ENCODE results near the gene IRS2.

Gene IRS2

DNA sequence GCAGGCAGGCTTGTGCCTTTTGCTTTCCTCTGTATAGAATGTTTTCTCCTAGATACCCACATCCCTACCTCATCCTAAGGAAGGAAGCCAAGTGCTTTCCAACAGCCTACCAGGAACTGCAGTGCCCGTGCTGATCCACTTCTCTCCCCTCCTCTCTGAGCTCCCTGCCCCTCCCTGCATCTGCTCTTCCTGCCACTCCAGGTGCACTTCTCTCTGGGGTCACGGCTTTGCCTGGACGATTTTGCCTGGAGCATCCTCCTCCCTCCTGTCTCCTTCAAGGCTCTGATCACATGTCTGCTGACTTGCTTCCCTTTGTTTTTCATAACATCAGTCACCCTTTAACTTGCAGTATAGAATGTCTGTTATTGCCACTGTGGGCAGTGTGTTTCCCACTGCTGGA, 34.7 kb upstream of the IRS2 start:
- H3K27ac ChIP-seq (ENCODE audit: insufficient read depth in 1 of 2, low read depth in 1 of 2, low read length in 2 of 2, poor library complexity in 1 of 2, severe bottlenecking in 2 of 2): no peak overlapping the region
- H3K27me3 ChIP-seq (replicated peaks in 2 of 5; ENCODE audit: control insufficient read depth in 4 of 5, insufficient read depth in 5 of 5, low read length in 4 of 5): peaks cover 0 to 28% (median 14%) of the 10 kb centered on the region in 5 experiments
- CTCF ChIA-PET: no interaction called here
- DNase-seq: no peak
- peaks cover 0 to 2% (median 0%) of the 10 kb centered on the region in 5 experiments for H3K9me3 ChIP-seq (ENCODE audit: control extremely low read depth in 1 of 5, control insufficient read depth in 4 of 5, insufficient read depth in 2 of 5, low read depth in 1 of 5, low read length in 4 of 5)
- POLR2A ChIA-PET: no interaction called here
- H3K36me3 ChIP-seq (ENCODE audit: control insufficient read depth in 4 of 4, insufficient read depth in 4 of 4, low read length in 3 of 4): no peaks in the 10 kb centered on the region
- H3K4me3 ChIP-seq (ENCODE audit: control insufficient read depth in 1 of 7, extremely low read depth in 1 of 7, insufficient read depth in 4 of 7, low read depth in 2 of 7, low read length in 6 of 7): no peak overlapping the region
- H3K4me1 ChIP-seq (ENCODE audit: control extremely low read depth in 1 of 4, control insufficient read depth in 4 of 4, insufficient read depth in 4 of 4, low read length in 3 of 4): no peaks in the 10 kb centered on the region
- 28% methylated on average over 3 of the region's 3 CpGs for WGBS (ENCODE audit: insufficient coverage)

DNA sequence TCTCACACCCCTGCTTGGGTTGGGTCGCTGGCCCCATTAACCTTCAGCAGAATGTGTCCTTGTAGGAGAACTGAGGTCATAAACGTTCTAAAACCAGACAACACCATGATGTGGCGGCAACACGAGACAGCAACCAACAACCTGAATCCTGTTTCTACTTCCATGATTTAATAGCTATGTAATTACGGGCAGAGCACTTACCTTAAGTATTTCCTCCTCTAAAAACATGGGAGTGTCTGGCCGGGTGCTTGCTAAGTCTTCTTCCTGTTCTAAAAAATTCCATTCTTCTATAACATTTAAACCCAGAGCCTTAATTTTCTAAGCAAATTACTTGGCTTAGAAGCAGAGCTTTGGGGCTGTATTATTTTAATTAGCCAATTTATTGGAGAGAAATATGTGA, 33.5 kb upstream of the IRS2 start:
- 93% methylated on average over 4 of the region's 6 CpGs for WGBS (ENCODE audit: insufficient coverage)
- Histone ChIP-seq H3K27ac (ENCODE audit: insufficient read depth in 1 of 2, low read depth in 1 of 2, low read length in 2 of 2, poor library complexity in 1 of 2, severe bottlenecking in 2 of 2) (no peak overlapping the region), H3K36me3 (ENCODE audit: control insufficient read depth in 4 of 4, insufficient read depth in 4 of 4, low read length in 3 of 4) (no peaks in the 10 kb centered on the region), H3K4me1 (ENCODE audit: control extremely low read depth in 1 of 4, control insufficient read depth in 4 of 4, insufficient read depth in 4 of 4, low read length in 3 of 4) (no peaks in the 10 kb centered on the region), H3K4me3 (ENCODE audit: control insufficient read depth in 1 of 7, extremely low read depth in 1 of 7, insufficient read depth in 4 of 7, low read depth in 2 of 7, low read length in 6 of 7) (no peak overlapping the region), H3K9me3 (ENCODE audit: control extremely low read depth in 1 of 5, control insufficient read depth in 4 of 5, insufficient read depth in 2 of 5, low read depth in 1 of 5, low read length in 4 of 5) (peaks cover 0 to 2% (median 0%) of the 10 kb centered on the region in 5 experiments), H3K27me3 (replicated peaks in 2 of 5; ENCODE audit: control insufficient read depth in 4 of 5, insufficient read depth in 5 of 5, low read length in 4 of 5) (peaks cover 0 to 28% (median 16%) of the 10 kb centered on the region in 5 experiments)
- CTCF ChIA-PET: no interaction called here
- POLR2A ChIA-PET: no interaction called here
- DNase-seq: no peak

DNA sequence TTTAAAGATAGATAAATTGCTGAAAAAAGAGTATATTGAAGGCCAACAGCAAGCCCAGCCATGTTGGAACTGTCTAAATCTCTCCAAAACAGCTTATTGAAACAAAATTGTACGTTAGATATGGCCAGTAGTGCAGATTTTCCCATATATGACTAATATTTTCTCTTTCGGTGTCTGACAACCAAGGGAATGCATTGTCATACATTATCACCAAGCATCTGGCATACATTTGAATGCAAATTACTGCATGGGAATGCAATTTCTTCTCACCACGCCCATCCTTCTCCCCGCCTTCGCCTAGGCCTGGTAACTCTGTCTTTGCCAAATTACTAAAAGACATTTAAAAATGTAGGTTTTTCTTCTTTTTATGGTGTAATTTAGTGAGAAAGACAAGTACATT, 32.5 kb upstream of the IRS2 start:
- WGBS (ENCODE audit: insufficient coverage): 100% methylated on average over 3 of the region's 5 CpGs
- CTCF ChIA-PET: no interaction called here

DNA sequence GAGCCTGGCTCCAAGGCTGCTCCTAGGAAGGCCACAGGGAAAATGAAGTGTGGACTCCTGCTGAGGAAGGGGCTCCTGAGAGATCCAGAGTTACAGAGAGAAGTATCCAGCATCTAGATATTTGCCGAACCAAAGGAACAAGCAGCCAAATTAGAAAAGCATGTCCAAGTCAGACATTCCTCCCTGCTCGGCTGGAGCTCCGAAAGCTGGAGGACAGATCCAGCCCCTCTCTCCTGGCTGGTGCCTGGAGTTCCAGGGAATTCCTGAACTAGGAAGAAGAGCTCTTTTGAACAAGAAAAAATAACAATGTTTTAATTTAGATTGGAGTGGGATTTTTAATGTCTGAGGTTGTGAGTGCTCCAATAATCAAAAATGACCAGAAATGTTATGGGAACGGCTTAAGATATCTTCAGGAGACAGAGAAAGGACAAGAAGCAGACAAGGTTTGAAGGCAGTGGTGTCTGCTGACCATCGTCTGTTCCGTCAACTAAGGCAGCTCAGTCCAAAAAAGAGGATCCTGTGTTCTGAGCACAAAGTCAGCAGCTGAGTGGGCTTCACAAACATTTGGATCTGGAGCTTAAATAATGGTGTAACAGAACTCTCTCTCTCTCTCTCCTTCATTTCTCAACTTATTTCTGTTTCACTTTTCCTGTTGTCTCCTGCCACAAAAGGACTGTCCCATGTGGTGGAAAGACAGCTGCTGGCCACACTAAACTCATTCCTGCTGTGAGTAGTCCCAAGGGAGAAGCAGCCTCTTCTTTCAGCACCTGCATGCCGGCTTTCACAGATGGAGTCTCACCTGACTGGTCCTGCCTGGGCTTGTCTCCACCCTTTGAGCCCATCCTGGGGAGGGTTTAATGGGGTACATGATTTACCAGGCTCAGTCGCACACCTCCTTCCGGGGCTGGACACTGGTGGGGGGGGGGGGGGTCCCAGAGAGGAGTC, 31.5 kb upstream of the IRS2 start:
- no peak for DNase-seq
- Histone ChIP-seq H3K4me3 (ENCODE audit: control insufficient read depth in 1 of 7, extremely low read depth in 1 of 7, insufficient read depth in 4 of 7, low read depth in 2 of 7, low read length in 6 of 7) (no peak overlapping the region), H3K9me3 (ENCODE audit: control extremely low read depth in 1 of 5, control insufficient read depth in 4 of 5, insufficient read depth in 2 of 5, low read depth in 1 of 5, low read length in 4 of 5) (no peaks in the 10 kb centered on the region), H3K4me1 (ENCODE audit: control extremely low read depth in 1 of 4, control insufficient read depth in 4 of 4, insufficient read depth in 4 of 4, low read length in 3 of 4) (no peaks in the 10 kb centered on the region), H3K36me3 (ENCODE audit: control insufficient read depth in 4 of 4, insufficient read depth in 4 of 4, low read length in 3 of 4) (no peaks in the 10 kb centered on the region), H3K27ac (ENCODE audit: insufficient read depth in 1 of 2, low read depth in 1 of 2, low read length in 2 of 2, poor library complexity in 1 of 2, severe bottlenecking in 2 of 2) (no peak overlapping the region), H3K27me3 (replicated peaks in 2 of 5; ENCODE audit: control insufficient read depth in 4 of 5, insufficient read depth in 5 of 5, low read length in 4 of 5) (peaks cover 0 to 28% (median 18%) of the 10 kb centered on the region in 5 experiments)
- CTCF ChIA-PET: interaction anchor here (1.3 kb wide), 1 partner anchor 191 kb away, joined by 3 read pairs; no protein-coding TSS in a partner anchor
- WGBS (ENCODE audit: insufficient coverage): 68% methylated on average over 7 of the region's 9 CpGs
- POLR2A ChIA-PET: no interaction called here

More for the DNA sequence above, 32.5 kb upstream of the IRS2 start:
- Histone ChIP-seq H3K36me3 (ENCODE audit: control insufficient read depth in 4 of 4, insufficient read depth in 4 of 4, low read length in 3 of 4) (no peaks in the 10 kb centered on the region), H3K9me3 (ENCODE audit: control extremely low read depth in 1 of 5, control insufficient read depth in 4 of 5, insufficient read depth in 2 of 5, low read depth in 1 of 5, low read length in 4 of 5) (peaks cover 0 to 2% (median 0%) of the 10 kb centered on the region in 5 experiments), H3K27ac (ENCODE audit: insufficient read depth in 1 of 2, low read depth in 1 of 2, low read length in 2 of 2, poor library complexity in 1 of 2, severe bottlenecking in 2 of 2) (no peak overlapping the region), H3K27me3 (replicated peaks in 2 of 5; ENCODE audit: control insufficient read depth in 4 of 5, insufficient read depth in 5 of 5, low read length in 4 of 5) (peaks cover 0 to 28% (median 18%) of the 10 kb centered on the region in 5 experiments), H3K4me3 (ENCODE audit: control insufficient read depth in 1 of 7, extremely low read depth in 1 of 7, insufficient read depth in 4 of 7, low read depth in 2 of 7, low read length in 6 of 7) (no peak overlapping the region), H3K4me1 (ENCODE audit: control extremely low read depth in 1 of 4, control insufficient read depth in 4 of 4, insufficient read depth in 4 of 4, low read length in 3 of 4) (no peaks in the 10 kb centered on the region)
- POLR2A ChIA-PET: no interaction called here
- no peak for DNase-seq

DNA sequence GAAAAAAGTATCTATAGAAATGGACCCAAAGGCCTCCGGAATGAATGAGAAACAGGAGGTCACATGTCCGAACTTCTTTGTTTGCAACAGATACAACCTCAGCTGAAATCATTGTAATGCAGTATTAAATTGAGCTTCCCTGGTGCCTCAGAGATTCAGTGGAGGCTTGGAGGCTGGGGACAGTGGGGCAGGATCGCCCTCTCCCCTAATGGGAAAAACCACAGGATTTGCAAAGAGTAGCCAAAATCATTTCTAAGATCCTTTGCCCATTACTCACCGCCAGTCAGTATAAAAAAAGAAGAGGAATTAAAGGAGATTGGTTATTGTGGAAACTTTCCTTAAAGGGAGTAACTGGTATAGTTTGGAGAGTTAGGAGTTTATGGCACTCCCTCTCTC, 30.4 kb upstream of the IRS2 start:
- CTCF ChIA-PET: interaction anchor here (1.2 to 1.3 kb wide), 2 partner anchors 9 to 189 kb away, joined by 3 read pairs; no protein-coding TSS in a partner anchor
- no peak for DNase-seq

DNA sequence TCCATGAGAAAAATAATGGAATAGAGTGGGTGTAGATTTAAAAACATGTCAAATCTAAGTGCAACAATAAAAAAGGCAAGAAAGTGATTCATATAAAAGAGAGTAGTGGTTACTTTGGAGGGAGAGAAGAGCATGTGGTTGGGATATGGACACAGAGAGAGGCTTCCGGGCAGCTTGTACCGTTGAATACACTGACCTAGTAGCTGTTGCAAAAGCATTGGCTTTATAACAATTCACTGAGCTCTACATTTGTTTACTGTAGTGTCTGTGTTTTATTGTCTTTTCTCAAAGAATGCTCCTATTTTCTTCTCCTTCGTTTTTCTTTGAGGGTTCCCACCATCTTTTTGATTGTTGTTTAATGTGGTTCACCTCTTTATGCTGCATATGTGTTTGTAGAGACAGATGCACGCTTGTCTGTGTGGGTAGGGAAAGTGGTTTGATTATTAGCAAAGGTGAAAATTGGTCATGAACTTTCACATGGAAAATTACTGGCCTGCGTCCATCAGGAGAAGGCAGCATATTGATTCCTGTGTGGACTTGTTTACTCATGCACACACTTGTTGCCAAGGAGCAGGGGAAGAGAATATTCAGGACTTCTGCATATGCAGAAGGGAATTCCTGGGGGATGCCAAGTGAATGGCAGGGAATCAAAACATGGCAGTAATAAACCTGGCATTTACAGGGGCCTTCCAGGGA, 29.9 kb upstream of the IRS2 start:
- WGBS (ENCODE audit: insufficient coverage): 93% methylated on average over 3 of the region's 5 CpGs
- H3K4me1 ChIP-seq (ENCODE audit: control extremely low read depth in 1 of 4, control insufficient read depth in 4 of 4, insufficient read depth in 4 of 4, low read length in 3 of 4): no peaks in the 10 kb centered on the region
- CTCF ChIA-PET: interaction anchor here (1.2 kb wide), 1 partner anchor 8 kb away, joined by 3 read pairs; no protein-coding TSS in a partner anchor

More for the DNA sequence above, 30.4 kb upstream of the IRS2 start:
- Histone ChIP-seq H3K4me3 (ENCODE audit: control insufficient read depth in 1 of 7, extremely low read depth in 1 of 7, insufficient read depth in 4 of 7, low read depth in 2 of 7, low read length in 6 of 7) (no peak overlapping the region), H3K27me3 (replicated peaks in 2 of 5; ENCODE audit: control insufficient read depth in 4 of 5, insufficient read depth in 5 of 5, low read length in 4 of 5) (peaks cover 0 to 28% (median 18%) of the 10 kb centered on the region in 5 experiments), H3K36me3 (ENCODE audit: control insufficient read depth in 4 of 4, insufficient read depth in 4 of 4, low read length in 3 of 4) (no peaks in the 10 kb centered on the region), H3K27ac (ENCODE audit: insufficient read depth in 1 of 2, low read depth in 1 of 2, low read length in 2 of 2, poor library complexity in 1 of 2, severe bottlenecking in 2 of 2) (no peak overlapping the region), H3K9me3 (ENCODE audit: control extremely low read depth in 1 of 5, control insufficient read depth in 4 of 5, insufficient read depth in 2 of 5, low read depth in 1 of 5, low read length in 4 of 5) (no peaks in the 10 kb centered on the region), H3K4me1 (ENCODE audit: control extremely low read depth in 1 of 4, control insufficient read depth in 4 of 4, insufficient read depth in 4 of 4, low read length in 3 of 4) (no peaks in the 10 kb centered on the region)
- 96% methylated on average over 3 of the region's 4 CpGs for WGBS (ENCODE audit: insufficient coverage)
- POLR2A ChIA-PET: no interaction called here

DNA sequence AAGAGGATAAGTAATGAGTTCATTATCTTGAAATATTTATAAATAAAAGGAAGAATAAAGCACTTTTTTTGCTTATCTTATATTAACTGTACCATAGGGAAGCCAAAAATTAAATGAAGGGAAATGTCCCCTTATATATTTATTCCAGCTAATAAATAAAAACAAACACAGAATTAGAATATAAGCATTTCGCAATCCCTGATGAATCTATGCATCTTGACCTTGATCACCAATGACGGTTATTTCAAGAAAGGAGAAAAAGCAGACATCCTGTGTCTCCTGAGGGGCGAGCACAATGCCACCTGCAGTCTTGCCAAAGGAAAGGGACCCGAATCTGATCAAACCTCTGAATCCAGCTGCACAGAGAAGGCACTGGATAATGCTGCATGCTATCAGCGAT, 29.3 kb upstream of the IRS2 start:
- H3K36me3 ChIP-seq (ENCODE audit: control insufficient read depth in 4 of 4, insufficient read depth in 4 of 4, low read length in 3 of 4): no peaks in the 10 kb centered on the region
- H3K27ac ChIP-seq (ENCODE audit: insufficient read depth in 1 of 2, low read depth in 1 of 2, low read length in 2 of 2, poor library complexity in 1 of 2, severe bottlenecking in 2 of 2): no peak overlapping the region
- POLR2A ChIA-PET: no interaction called here
- no peak for DNase-seq
- H3K4me3 ChIP-seq (ENCODE audit: control insufficient read depth in 1 of 7, extremely low read depth in 1 of 7, insufficient read depth in 4 of 7, low read depth in 2 of 7, low read length in 6 of 7): no peak overlapping the region
- no peaks in the 10 kb centered on the region for H3K9me3 ChIP-seq (ENCODE audit: control extremely low read depth in 1 of 5, control insufficient read depth in 4 of 5, insufficient read depth in 2 of 5, low read depth in 1 of 5, low read length in 4 of 5)
- no peaks in the 10 kb centered on the region for H3K4me1 ChIP-seq (ENCODE audit: control extremely low read depth in 1 of 4, control insufficient read depth in 4 of 4, insufficient read depth in 4 of 4, low read length in 3 of 4)
- CTCF ChIA-PET: interaction anchor here (1.2 kb wide), 1 partner anchor 8 kb away, joined by 3 read pairs; no protein-coding TSS in a partner anchor
- 96% methylated on average over 4 of the region's 5 CpGs for WGBS (ENCODE audit: insufficient coverage)
- H3K27me3 ChIP-seq (replicated peaks in 2 of 5; ENCODE audit: control insufficient read depth in 4 of 5, insufficient read depth in 5 of 5, low read length in 4 of 5): peaks cover 0 to 26% (median 18%) of the 10 kb centered on the region in 5 experiments

More for the DNA sequence above, 29.9 kb upstream of the IRS2 start:
- no peaks in the 10 kb centered on the region for H3K9me3 ChIP-seq (ENCODE audit: control extremely low read depth in 1 of 5, control insufficient read depth in 4 of 5, insufficient read depth in 2 of 5, low read depth in 1 of 5, low read length in 4 of 5)
- H3K4me3 ChIP-seq (ENCODE audit: control insufficient read depth in 1 of 7, extremely low read depth in 1 of 7, insufficient read depth in 4 of 7, low read depth in 2 of 7, low read length in 6 of 7): no peak overlapping the region
- H3K27me3 ChIP-seq (replicated peaks in 2 of 5; ENCODE audit: control insufficient read depth in 4 of 5, insufficient read depth in 5 of 5, low read length in 4 of 5): peaks cover 0 to 28% (median 18%) of the 10 kb centered on the region in 5 experiments
- DNase-seq: no peak
- POLR2A ChIA-PET: no interaction called here
- H3K36me3 ChIP-seq (ENCODE audit: control insufficient read depth in 4 of 4, insufficient read depth in 4 of 4, low read length in 3 of 4): no peaks in the 10 kb centered on the region
- no peak overlapping the region for H3K27ac ChIP-seq (ENCODE audit: insufficient read depth in 1 of 2, low read depth in 1 of 2, low read length in 2 of 2, poor library complexity in 1 of 2, severe bottlenecking in 2 of 2)

Data from common myeloid progenitor, CD34-positive (primary cell).